ENCODE results near the gene C20orf141. TPM values are rescaled to one million over a fixed set of nuclear protein-coding genes. Genes with fewer than 3 reads are reported as not detected.
"Not testable (repeated sequence)": the region's sequence is repeated elsewhere in the genome, so short reads cannot be mapped to it uniquely, and the experiment has no call there.

Gene C20orf141
- total RNA-seq, 1 experiment from 2014 or later: not detected

GRCh38 chr20:2806351-2806701 lies 8.5 kb upstream of the C20orf141 start:
- Histone ChIP-seq H3K27ac (no peak overlapping the region), H3K9me2 (ENCODE audit: insufficient read depth) (no peaks in the 10 kb centered on the region), H3K27me3 (ENCODE audit: insufficient read depth, low read depth) (peaks cover 29% of the 10 kb centered on the region), H3K4me1 (replicated peaks; ENCODE audit: insufficient read depth) (no peaks in the 10 kb centered on the region), H2AFZ (no peak overlapping the region), H3F3A (ENCODE audit: insufficient read depth, low read depth) (no peaks in the 10 kb centered on the region), H3K4me2 (no peak overlapping the region), H3K36me3 (ENCODE audit: low read depth) (no peaks in the 10 kb centered on the region), H3K9me3 (ENCODE audit: insufficient read depth, low read depth) (no peaks in the 10 kb centered on the region), H3K4me3 (no peak overlapping the region), H3K79me2 (ENCODE audit: low read depth) (no peaks in the 10 kb centered on the region), H4K20me1 (ENCODE audit: insufficient read depth) (no peaks in the 10 kb centered on the region)
- TF ChIP-seq EZH2 (IDR thresholded peaks at IDR 0.05; ENCODE audit: low read depth) (no peak), CTCF (conservative IDR thresholded peaks at IDR 0.05) (no peak)
- no peak for DNase-seq
- CTCF ChIA-PET: no interaction called here
- POLR2A ChIA-PET (ENCODE audit: unreplicated experiment): no interaction called here
- no TSS peak for BruUV-seq (replicated peaks)
- intact Hi-C loops (cut with micrococcal nuclease; ENCODE audit: unreplicated experiment): no loop called here

- Histone ChIP-seq H3K27ac (no peak overlapping the region), H3K4me1 (replicated peaks; ENCODE audit: insufficient read depth) (no peaks in the 10 kb centered on the region), H4K20me1 (ENCODE audit: insufficient read depth) (no peaks in the 10 kb centered on the region), H2AFZ (no peak overlapping the region), H3K36me3 (ENCODE audit: low read depth) (no peaks in the 10 kb centered on the region), H3K27me3 (ENCODE audit: insufficient read depth, low read depth) (peaks cover 29% of the 10 kb centered on the region), H3F3A (ENCODE audit: insufficient read depth, low read depth) (no peaks in the 10 kb centered on the region), H3K4me2 (no peak overlapping the region), H3K9me2 (ENCODE audit: insufficient read depth) (no peaks in the 10 kb centered on the region), H3K9me3 (ENCODE audit: insufficient read depth, low read depth) (no peaks in the 10 kb centered on the region), H3K79me2 (ENCODE audit: low read depth) (no peaks in the 10 kb centered on the region), H3K4me3 (no peak overlapping the region)
- TF ChIP-seq CTCF (conservative IDR thresholded peaks at IDR 0.05): no peak
- no peak for TF ChIP-seq EZH2 (IDR thresholded peaks at IDR 0.05; ENCODE audit: low read depth)
- ChIA-PET CTCF (no interaction called here), POLR2A (ENCODE audit: unreplicated experiment) (interaction anchor here (0.6 kb wide), 1 partner anchor 134 kb away, joined by 5 read pairs; no protein-coding TSS in a partner anchor)
- intact Hi-C loops (cut with micrococcal nuclease; ENCODE audit: unreplicated experiment): no loop called here
- no peak for DNase-seq
- BruUV-seq (replicated peaks): no TSS peak
These were observed 7.8 kb upstream of the C20orf141 start for GRCh38 chr20:2807019-2807418.

- H3K27ac ChIP-seq; CTCF ChIA-PET; H3F3A ChIP-seq (ENCODE audit: insufficient read depth, low read depth); H2AFZ ChIP-seq; H3K4me2 ChIP-seq; H3K9me3 ChIP-seq (ENCODE audit: insufficient read depth, low read depth); H4K20me1 ChIP-seq (ENCODE audit: insufficient read depth); DNase-seq; H3K4me1 ChIP-seq (replicated peaks; ENCODE audit: insufficient read depth); POLR2A ChIA-PET (ENCODE audit: unreplicated experiment); H3K4me3 ChIP-seq; H3K36me3 ChIP-seq (ENCODE audit: low read depth); BruUV-seq (replicated peaks); H3K79me2 ChIP-seq (ENCODE audit: low read depth); H3K9me2 ChIP-seq (ENCODE audit: insufficient read depth); intact Hi-C loops (cut with micrococcal nuclease; ENCODE audit: unreplicated experiment): not testable (repeated sequence)
- H3K27me3 ChIP-seq (ENCODE audit: insufficient read depth, low read depth): peaks cover 29% of the 10 kb centered on the region
These were observed 6.9 kb upstream of the C20orf141 start for GRCh38 chr20:2807929-2808328.

- Histone ChIP-seq H3F3A (ENCODE audit: insufficient read depth, low read depth) (peaks cover 14% of the 10 kb centered on the region), H3K4me2 (no peak overlapping the region), H3K9me2 (ENCODE audit: insufficient read depth) (no peaks in the 10 kb centered on the region), H4K20me1 (ENCODE audit: insufficient read depth) (no peaks in the 10 kb centered on the region), H3K4me1 (replicated peaks; ENCODE audit: insufficient read depth) (peaks cover 16% of the 10 kb centered on the region), H3K9me3 (ENCODE audit: insufficient read depth, low read depth) (no peaks in the 10 kb centered on the region), H3K79me2 (ENCODE audit: low read depth) (no peaks in the 10 kb centered on the region), H3K36me3 (ENCODE audit: low read depth) (no peaks in the 10 kb centered on the region), H2AFZ (no peak overlapping the region), H3K4me3 (no peak overlapping the region), H3K27ac (no peak overlapping the region), H3K27me3 (ENCODE audit: insufficient read depth, low read depth) (peaks cover 19% of the 10 kb centered on the region)
- POLR2A ChIA-PET (ENCODE audit: unreplicated experiment): no interaction called here
- TF ChIP-seq CTCF (conservative IDR thresholded peaks at IDR 0.05) (no peak), EZH2 (IDR thresholded peaks at IDR 0.05; ENCODE audit: low read depth) (no peak)
- intact Hi-C loops (cut with micrococcal nuclease; ENCODE audit: unreplicated experiment): no loop called here
- CTCF ChIA-PET: no interaction called here
- BruUV-seq (replicated peaks): no TSS peak
- no peak for DNase-seq
These were observed 5.1 kb upstream of the C20orf141 start for GRCh38 chr20:2809690-2810089.
